OCI-LY7 (cell line): ENCODE data around the gene TLX2. TPM values are rescaled to one million over a fixed set of nuclear protein-coding genes. Genes with fewer than 3 reads are reported as not detected.

Experiments
- BruUV-seq: library from RNA; stranded (reverse); fragments of 400-500 nt; replicated peaks from 2 replicates; lab custom pipeline; 2021; lab: Mats Ljungman, UMichigan
- CTCF ChIA-PET: fragments of 300-600 bp; sonication (Branson Sonifier 250); formaldehyde crosslinking; loops from one replicate; lab custom pipeline; 2022; ENCODE audit warnings: antibody characterized with exemption; ENCODE audit not compliant: unreplicated experiment; lab: Charles Lee
- POLR2A ChIA-PET: fragments of 300-600 bp; sonication (Branson Sonifier 250); formaldehyde crosslinking; loops from one replicate; lab custom pipeline; 2022; ENCODE audit warnings: antibody characterized with exemption; lab: Charles Lee
- DNase-seq: peaks from one replicate; pipeline ENCODE4 v3.0.0-alpha.2; 2015; ENCODE audit warnings: low spot score
- H2AFZ ChIP-seq: fragments of 200-600 bp; sonication (generic), shearing (Covaris generic); 2 replicates; pipeline ENCODE4 v1.6.1; 2014; ENCODE audit warnings: mild to moderate bottlenecking, antibody characterized with exemption, low read length, moderate library complexity
- H3K27ac ChIP-seq: fragments of 200-600 bp; sonication (generic); 2 replicates; pipeline ENCODE4 v1.5.1; 2014; ENCODE audit warnings: mixed run types, low read depth, mild to moderate bottlenecking, moderate library complexity, low read length, inconsistent platforms; ENCODE audit not compliant: poor library complexity, severe bottlenecking
- H3K36me3 ChIP-seq: fragments of 200-600 bp; sonication (generic); 2 replicates; pipeline ENCODE4 v1.6.1; 2014; ENCODE audit warnings: mild to moderate bottlenecking, antibody characterized with exemption, low read length, moderate library complexity, mixed read lengths; ENCODE audit not compliant: insufficient read depth
- H3K4me1 ChIP-seq: fragments of 200-600 bp; sonication (generic); 2 replicates; pipeline ENCODE4 v1.5.1; 2014; ENCODE audit warnings: mild to moderate bottlenecking, low read length; ENCODE audit not compliant: insufficient read depth, poor library complexity, severe bottlenecking
- H3K4me2 ChIP-seq: fragments of 200-600 bp; sonication (generic); 2 replicates; pipeline ENCODE4 v1.6.1; 2014; ENCODE audit warnings: mild to moderate bottlenecking, low read length
- H3K4me3 ChIP-seq: fragments of 200-600 bp; sonication (generic); 2 replicates; pipeline ENCODE4 v1.5.1; 2014; ENCODE audit warnings: mild to moderate bottlenecking, low read depth, low read length; ENCODE audit not compliant: poor library complexity, severe bottlenecking
- H3K79me2 ChIP-seq: fragments of 200-600 bp; sonication (generic); 2 replicates; pipeline ENCODE4 v1.6.1; 2016; ENCODE audit warnings: low read depth, mild to moderate bottlenecking, low read length, moderate library complexity, mixed read lengths; ENCODE audit not compliant: insufficient read depth
- H3K9me2 ChIP-seq: fragments of 200-600 bp; sonication (generic); 2 replicates; pipeline ENCODE4 v1.6.1; 2016; ENCODE audit warnings: mild to moderate bottlenecking, low read length, mixed read lengths; ENCODE audit not compliant: insufficient read depth
- H3K9me3 ChIP-seq: fragments of 200-600 bp; sonication (generic); 2 replicates; pipeline ENCODE4 v1.6.1; 2014; ENCODE audit warnings: mild to moderate bottlenecking, mixed run types, low read length, mixed read lengths
- H4K20me1 ChIP-seq: fragments of 200-600 bp; sonication (generic); 2 replicates; pipeline ENCODE4 v1.6.1; 2014; ENCODE audit warnings: mild to moderate bottlenecking, antibody characterized with exemption, low read length, moderate library complexity, mixed read lengths; ENCODE audit not compliant: insufficient read depth
- CTCF ChIP-seq: fragments of 200-600 bp; sonication (generic); conservative IDR thresholded peaks from 2 replicates; pipeline ENCODE4 v1.5.1; 2014; ENCODE audit warnings: mild to moderate bottlenecking, antibody characterized with exemption, low read length, moderate library complexity, mixed read lengths
- EZH2phosphoT487 ChIP-seq: fragments of 200-600 bp; sonication (generic); IDR thresholded peaks from 2 replicates; pipeline ENCODE4 v1.6.1; 2018; ENCODE audit warnings: low read depth, borderline replicate concordance, mild to moderate bottlenecking, mixed run types, antibody characterized with exemption, low read length, moderate library complexity, mixed read lengths
- intact Hi-C: fragments of 100-400 bp; cut with micrococcal nuclease; formaldehyde crosslinking; loops from one replicate; pipeline ENCODE4 v1.10.0; 2022; ENCODE audit not compliant: unreplicated experiment
- total RNA-seq, 2 experiments: library from RNA; depleted of rRNA in 1 of 2; stranded (reverse); fragments of >200 nt in 1 of 2; shearing (Covaris generic) in 1 of 2; gene quantifications; 2 replicates each; pipeline ENCODE4 v1.2.3, GENCODE V29; 2014 to 2022

The TLX2 gene
- total RNA-seq, 2 experiments from 2014 or later: not detected

DNA sequence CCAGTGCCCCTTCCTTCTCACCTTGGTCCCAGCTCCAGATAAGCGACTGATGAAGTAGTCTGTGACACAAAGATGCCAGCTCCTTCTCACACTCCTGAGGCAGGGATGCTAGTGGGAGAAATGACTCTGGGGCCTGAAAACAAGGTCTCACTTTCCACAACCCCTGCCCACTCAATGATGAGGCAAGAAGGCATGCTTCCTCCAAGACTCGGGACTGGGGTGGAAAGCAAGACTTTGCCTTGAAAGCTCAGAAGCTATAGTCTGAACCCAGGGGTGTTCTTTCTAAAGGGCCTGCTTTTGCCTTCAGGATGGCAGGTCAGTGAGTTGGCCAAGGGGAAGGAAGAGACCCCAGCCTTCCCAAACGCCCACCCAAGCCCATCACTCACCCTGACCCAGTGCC is 32.8 kb upstream of the TLX2 start:
- Histone ChIP-seq H3K36me3 (peaks cover 44% of the 10 kb centered on the region), H3K79me2 (peaks cover 28% of the 10 kb centered on the region), H3K4me1 (peaks cover 18% of the 10 kb centered on the region), H3K4me3 (peak overlapping the region; percentile 78), H3K9me2 (no peaks in the 10 kb centered on the region), H4K20me1 (no peaks in the 10 kb centered on the region), H3K4me2 (peak overlapping the region; percentile 90), H3K9me3 (no peaks in the 10 kb centered on the region), H3K27ac (no peak overlapping the region), H2AFZ (no peak overlapping the region)
- intact Hi-C loops: no loop called here
- ChIA-PET POLR2A (interaction anchor here (1.3 to 5.1 kb wide), 5 partner anchors 9 to 104 kb away, joined by 4 to 25 read pairs (median 9); partner anchors contain the start of genes AUP1, HTRA2, MRPL53 and WBP1), CTCF (interaction anchor here (4.1 kb wide), 1 partner anchor 49 kb away, joined by 18 read pairs; the partner anchor contains the start of genes AUP1 and HTRA2)
- TF ChIP-seq EZH2phosphoT487 (no peak), CTCF (no peak)
- BruUV-seq: no TSS peak
- no peak for DNase-seq

DNA sequence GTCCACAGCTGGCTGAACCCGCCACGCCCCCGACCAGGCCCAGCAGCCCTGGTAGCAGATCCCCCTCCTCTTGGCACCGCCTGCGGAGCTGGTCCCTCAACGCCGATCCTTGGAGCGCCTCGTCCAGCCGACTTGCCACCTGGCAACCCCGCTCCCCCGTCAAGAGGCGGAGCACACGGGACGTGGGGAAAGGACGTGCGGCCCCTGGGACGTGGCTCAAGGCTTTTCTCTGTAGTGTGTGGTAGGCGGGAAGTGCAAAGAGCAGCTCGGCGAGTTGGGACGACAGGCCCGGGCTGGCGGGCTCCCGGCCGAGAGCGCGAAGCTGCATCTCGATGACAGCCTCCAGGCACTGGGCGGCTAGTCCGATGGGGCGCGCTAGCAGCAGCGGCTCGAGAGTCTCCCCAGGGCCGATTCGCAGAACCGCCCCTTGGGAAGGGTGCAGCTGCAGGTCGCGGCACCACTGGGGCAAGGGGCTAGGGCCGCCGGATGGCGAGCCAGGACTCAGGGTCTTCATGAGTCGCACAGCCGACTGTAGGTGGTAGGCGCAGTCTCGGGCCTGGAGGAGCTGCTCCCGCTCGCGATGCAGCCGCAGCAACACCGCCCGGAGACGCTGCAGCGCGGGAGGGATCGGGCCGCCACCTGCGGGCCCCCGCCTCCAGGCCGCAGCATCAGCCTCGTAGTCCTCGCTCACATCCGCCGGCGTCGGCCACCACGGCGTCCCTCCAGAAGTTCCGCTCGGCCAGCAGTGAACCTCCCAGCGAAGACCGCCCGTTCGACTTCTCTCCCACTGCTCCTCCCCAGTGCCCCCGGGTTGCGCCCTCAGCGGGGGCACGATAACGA is 32.1 kb upstream of the TLX2 start:
- peak; percentile 76 for DNase-seq
- Histone ChIP-seq H3K9me2 (no peaks in the 10 kb centered on the region), H3K4me2 (peak overlapping the region; percentile 90), H3K36me3 (peaks cover 44% of the 10 kb centered on the region), H3K27ac (peak overlapping the region; percentile 80), H3K4me1 (peaks cover 18% of the 10 kb centered on the region), H3K9me3 (no peaks in the 10 kb centered on the region), H2AFZ (peak overlapping the region; percentile 63), H3K79me2 (peaks cover 28% of the 10 kb centered on the region), H3K4me3 (peak overlapping the region; percentile 78), H4K20me1 (no peaks in the 10 kb centered on the region)
- ChIA-PET CTCF (interaction anchor here (4.1 kb wide), 1 partner anchor 49 kb away, joined by 18 read pairs; the partner anchor contains the start of genes AUP1 and HTRA2), POLR2A (interaction anchor here (0.8 to 5.1 kb wide), 9 partner anchors 10 to 103 kb away, joined by 3 to 25 read pairs (median 6); partner anchors contain the start of genes AUP1, HTRA2, INO80B and MRPL53)
- BruUV-seq: TSS peak; percentile 66
- intact Hi-C loops: no loop called here
- no peak for TF ChIP-seq EZH2phosphoT487
- TF ChIP-seq CTCF: no peak
